Motor neuron (in vitro differentiated cells): ENCODE results near the gene DLX5. TPM values are rescaled to one million over a fixed set of nuclear protein-coding genes. Genes with fewer than 3 reads are reported as not detected.

Experiments used
- ATAC-seq, 8 experiments: fragments of 200-7000 bp; cut with Tn5 transposase; replicated peaks in 6 of 8; 2 replicates each; pipeline ENCODE4 v1.8.0; 2021; ENCODE audit warnings: mild to moderate bottlenecking in 8 of 8, moderate library complexity in 8 of 8
- H3K27ac ChIP-seq, 2 donors: fragments of 250-450 bp; sonication (Bioruptor Pico); 2 replicates each; pipeline ENCODE4 v1.9.0; 2021; ENCODE audit warnings: antibody characterized with exemption in 2 of 2, mild to moderate bottlenecking in 2 of 2, moderate library complexity in 1 of 2
- H3K4me1 ChIP-seq, 2 donors: fragments of 250-450 bp; sonication (Bioruptor Pico); replicated peaks in 1 of 2; 2 replicates each; pipeline ENCODE4 v1.6.1; 2021; ENCODE audit warnings: antibody characterized with exemption in 2 of 2, mild to moderate bottlenecking in 2 of 2, moderate library complexity in 1 of 2
- H3K4me3 ChIP-seq, 5 donors: fragments of 250-450 bp; sonication (Bioruptor Pico); 2 replicates each; pipeline ENCODE4 v1.9.0; 2021; ENCODE audit warnings: antibody characterized with exemption in 5 of 5, mild to moderate bottlenecking in 5 of 5, moderate library complexity in 4 of 5
- WGBS, 10 experiments: fragments of 450-650 bp; shearing (Covaris generic); methylation state at CpG; one replicate each; pipeline ENCODE4 v1.0.0; 2022; 5-methylcytosine and 5-hydroxymethylcytosine counted together
- in situ Hi-C, 9 experiments: fragments of 400-800 bp; cut with MboI; loops; one replicate each; pipeline ENCODE4 v1.15.0; 2021; ENCODE audit warnings: low sequenced_read_pairs in 9 of 9, low pct_unique_long_range_greater_than_20kb in 2 of 9; ENCODE audit not compliant: unreplicated experiment in 9 of 9
- total RNA-seq, 8 experiments: library from RNA; unstranded; fragments of 300-600 nt; gene quantifications; 2 replicates each; pipeline versions ENCODE4 v1.2.3 to v1.2.4, GENCODE V29; 2022

The DLX5 gene
- total RNA-seq, 8 experiments from 2014 or later: 0.56 to 10.8 (median 1.9) TPM; not detected in 3

DNA sequence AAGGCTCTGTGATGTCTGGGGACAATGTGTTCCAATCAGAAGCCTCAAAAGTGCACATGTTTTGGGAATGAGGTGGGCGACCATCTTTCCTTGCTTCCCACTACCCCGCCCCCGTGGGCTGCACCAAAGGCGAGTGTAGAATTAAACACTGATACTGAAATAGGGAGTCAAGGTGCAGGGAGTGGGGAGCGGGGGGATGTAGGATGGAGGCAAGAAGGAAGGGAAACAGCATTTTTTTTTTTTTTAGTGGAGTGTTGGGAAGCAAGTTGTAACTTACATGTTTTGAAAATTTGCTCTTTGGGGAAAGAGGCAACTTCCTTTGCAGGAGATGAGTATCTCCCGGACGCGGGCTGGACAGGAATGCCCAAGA is 484 bp upstream of the DLX5 start:
- H3K27ac ChIP-seq: no peak overlapping the region
- no peak overlapping the region for H3K4me3 ChIP-seq
- WGBS, 10 experiments: 0 to 45% (median 8%) methylated on average over 1 to 8 of the region's 8 CpGs; no CpG with 5 or more reads in 2 of the 10 experiments

DNA sequence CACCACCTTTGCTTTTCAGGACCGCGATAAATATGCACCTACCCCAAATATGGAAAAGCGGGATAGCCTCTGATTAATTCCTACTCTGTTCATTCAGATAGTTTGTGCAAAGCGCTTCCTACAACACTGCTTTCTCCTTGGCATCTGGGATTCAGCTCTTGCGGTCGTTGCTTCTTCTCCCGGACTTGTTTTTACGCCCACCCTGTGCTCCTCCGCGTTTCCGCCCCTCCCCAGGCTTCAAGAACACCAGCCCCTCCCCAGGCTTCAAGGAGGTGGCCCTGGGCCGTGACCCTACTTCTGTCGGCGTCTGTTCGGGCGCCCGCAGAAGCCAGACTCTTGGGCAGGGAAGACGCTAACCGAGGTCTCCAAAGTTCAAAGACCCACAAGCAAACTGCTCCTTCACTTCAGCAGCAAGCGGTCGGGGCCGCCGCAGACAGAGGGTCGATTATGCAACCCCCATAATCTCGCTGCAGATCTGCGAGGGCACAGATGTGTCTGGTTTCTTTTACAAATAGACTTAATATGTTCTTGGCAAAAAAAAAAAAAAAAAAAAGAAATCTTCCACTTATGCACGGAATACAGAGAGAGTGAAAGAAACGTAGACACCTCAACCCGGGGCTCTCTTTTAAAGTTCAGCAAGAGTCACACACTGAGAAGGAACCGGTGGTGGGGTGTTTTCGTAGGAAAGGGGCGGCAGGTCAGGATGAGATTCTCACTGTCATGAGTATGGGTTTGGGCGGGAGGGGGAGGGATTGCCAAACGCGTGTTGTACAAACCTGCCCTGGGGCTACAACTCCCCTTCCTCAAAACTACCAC is 1.9 kb downstream of the DLX5 start:
- in situ Hi-C loops: loop anchor here in 3 of 9 experiments (10.0 to 25.0 kb wide), 3 partner anchors 610 to 1108 kb away; no protein-coding TSS in a partner anchor
- 0 to 40% (median 10%) methylated on average over 1 to 16 of the region's 35 CpGs for WGBS, 10 experiments
- no peak for ATAC-seq
- Histone ChIP-seq H3K4me3 (no peak overlapping the region), H3K27ac (no peak overlapping the region), H3K4me1 (peaks cover 3 to 6% of the 10 kb centered on the region in 2 donors)

More for the DNA sequence above, 484 bp upstream of the DLX5 start:
- ATAC-seq: no peak
- peaks cover 3 to 6% of the 10 kb centered on the region in 2 donors for H3K4me1 ChIP-seq
- in situ Hi-C loops: loop anchor here in 7 of 9 experiments (10.0 to 25.0 kb wide), 6 partner anchors 613 to 1313 kb away; no protein-coding TSS in a partner anchor

DNA sequence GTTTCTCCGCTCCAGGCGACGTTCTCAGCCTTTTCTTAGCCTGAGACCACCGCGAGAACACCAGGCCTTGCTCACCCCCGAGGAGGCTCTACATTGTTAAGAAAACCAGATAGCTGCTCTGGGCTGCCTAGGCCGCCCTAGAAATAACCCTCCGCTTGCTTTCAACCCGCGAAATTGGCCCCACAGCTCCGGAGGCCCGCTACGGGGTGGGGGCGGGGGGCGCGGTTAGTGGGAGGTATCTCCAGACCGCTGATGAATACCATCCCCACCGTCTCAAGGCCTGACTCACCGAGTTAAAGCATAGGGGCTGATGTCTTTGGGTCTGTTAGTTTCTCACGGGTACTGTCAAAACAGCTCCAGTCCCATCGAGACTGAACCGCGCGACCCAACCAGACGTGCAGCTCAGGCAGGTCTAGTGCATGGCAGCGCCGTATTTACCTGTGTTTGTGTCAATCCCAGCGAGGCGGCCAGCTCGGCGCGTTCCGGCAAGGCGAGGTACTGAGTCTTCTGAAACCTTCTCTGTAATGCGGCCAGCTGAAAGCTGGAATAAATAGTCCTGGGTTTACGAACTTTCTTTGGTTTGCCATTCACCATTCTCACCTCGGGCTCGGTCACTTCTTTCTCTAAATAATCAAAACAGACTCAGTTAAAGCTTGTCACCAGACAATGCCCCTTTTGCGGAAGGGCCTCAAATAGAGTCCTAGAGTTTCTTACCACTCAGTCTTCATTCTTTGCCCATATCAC is 2.7 kb downstream of the DLX5 start:
- in situ Hi-C loops: loop anchor here in 3 of 9 experiments (10.0 to 25.0 kb wide), 3 partner anchors 610 to 1107 kb away; no protein-coding TSS in a partner anchor
- ATAC-seq: no peak
- no peak overlapping the region for H3K27ac ChIP-seq
- H3K4me1 ChIP-seq: peaks cover 4 to 6% of the 10 kb centered on the region in 2 donors
- 6 to 100% (median 29%) methylated on average over 3 to 11 of the region's 39 CpGs for WGBS, 10 experiments
- no peak overlapping the region for H3K4me3 ChIP-seq

DNA sequence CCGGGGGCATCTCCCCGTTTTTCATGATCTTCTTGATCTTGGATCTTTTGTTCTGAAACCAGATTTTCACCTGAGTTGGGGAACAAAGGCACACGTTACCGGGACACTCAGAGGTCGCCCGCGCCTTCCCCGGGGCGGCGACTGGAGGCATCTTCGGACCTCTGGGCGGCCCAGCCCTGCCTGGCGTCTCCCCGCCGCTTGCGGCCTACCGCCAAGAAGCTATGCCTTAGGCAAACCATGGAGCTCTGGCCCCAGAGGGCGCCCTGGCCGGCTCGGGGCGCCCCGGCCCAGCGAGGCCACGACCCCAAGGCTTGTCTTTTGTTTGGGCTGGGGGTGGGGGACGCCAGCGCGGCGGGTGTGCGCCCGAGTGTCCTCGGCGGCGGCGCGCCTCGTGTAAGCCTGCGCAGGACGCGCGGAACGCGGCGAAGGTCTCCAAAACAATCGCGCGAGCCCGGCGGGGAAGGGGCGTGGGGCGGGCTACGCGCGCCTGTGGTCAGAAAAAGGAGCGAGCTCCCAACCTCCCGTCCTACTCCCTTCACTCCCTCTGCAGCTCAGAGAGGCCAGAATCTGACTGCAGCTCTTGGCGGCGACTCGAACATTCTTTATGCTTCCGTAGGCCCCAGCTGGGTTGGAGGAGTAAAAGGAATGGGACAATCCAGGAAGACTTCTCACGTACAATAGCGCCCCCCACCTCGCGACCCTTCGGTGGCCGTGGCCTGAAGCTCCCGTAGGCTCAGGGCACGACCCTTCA is 3.5 kb downstream of the DLX5 start:
- WGBS, 10 experiments: 0 to 25% (median 9%) methylated on average over 3 to 23 of the region's 67 CpGs; no CpG with 5 or more reads in 5 of the 10 experiments
- in situ Hi-C loops: loop anchor here in 3 of 9 experiments (10.0 to 25.0 kb wide), 3 partner anchors 609 to 1106 kb away; no protein-coding TSS in a partner anchor
- H3K27ac ChIP-seq: no peak overlapping the region
- H3K4me1 ChIP-seq: peaks cover 6 to 9% of the 10 kb centered on the region in 2 donors
- H3K4me3 ChIP-seq: no peak overlapping the region
- ATAC-seq: no peak

DNA sequence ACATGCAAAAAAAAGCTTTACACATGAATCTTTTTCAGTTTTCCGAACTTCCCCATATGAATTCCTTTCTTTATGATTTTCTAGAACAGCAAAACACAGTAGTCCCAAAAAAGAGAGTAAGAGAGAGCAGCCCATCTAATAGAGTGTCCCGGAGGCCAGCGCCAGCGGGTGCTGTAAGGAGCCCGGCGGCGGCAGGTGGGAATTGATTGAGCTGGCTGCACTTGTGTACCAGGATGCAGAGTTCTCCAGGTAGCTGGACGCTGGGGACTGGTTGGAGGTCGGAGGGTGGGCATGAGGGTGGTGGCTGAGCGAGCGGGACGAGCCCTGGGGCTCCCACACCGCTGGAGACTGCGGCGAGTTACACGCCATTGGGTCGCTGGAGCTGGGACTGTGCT is 4.0 kb downstream of the DLX5 start:
- H3K4me1 ChIP-seq: peaks cover 6 to 10% of the 10 kb centered on the region in 2 donors
- in situ Hi-C loops: loop anchor here in 3 of 9 experiments (10.0 to 25.0 kb wide), 3 partner anchors 608 to 1106 kb away; no protein-coding TSS in a partner anchor
- WGBS, 10 experiments: 0 to 38% (median 20%) methylated on average over 1 to 13 of the region's 17 CpGs; no CpG with 5 or more reads in 1 of the 10 experiments
- no peak for ATAC-seq
- H3K4me3 ChIP-seq: no peak overlapping the region
- no peak overlapping the region for H3K27ac ChIP-seq

DNA sequence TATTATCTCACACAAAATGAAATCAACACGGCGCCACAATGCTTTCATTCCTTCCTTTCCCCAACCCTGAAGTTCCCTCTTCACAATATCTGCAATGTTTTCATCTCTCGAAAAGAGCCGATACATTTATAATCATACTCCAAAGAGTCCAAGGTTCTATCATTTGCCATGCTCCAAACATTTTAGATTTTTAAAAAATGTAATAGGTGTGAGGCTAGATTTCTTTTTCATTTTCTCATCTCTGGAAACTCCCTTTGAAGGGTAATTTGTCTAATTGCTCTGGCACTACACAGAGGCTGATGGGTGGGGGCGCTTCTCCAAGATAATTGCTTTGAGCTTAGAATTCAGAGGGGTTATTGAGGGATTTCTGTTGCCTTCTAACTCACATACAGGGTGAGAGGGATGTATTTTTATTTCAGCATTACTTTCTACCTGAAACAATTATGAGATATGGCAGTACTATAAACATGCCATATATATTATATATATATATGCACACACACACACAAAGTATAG is 4.9 kb downstream of the DLX5 start:
- H3K27ac ChIP-seq: no peak overlapping the region
- no peak for ATAC-seq
- H3K4me1 ChIP-seq: peaks cover 6 to 10% of the 10 kb centered on the region in 2 donors
- H3K4me3 ChIP-seq: no peak overlapping the region
- 4 to 85% (median 27%) methylated on average over 2 to 5 of the region's 5 CpGs for WGBS, 10 experiments
- in situ Hi-C loops: loop anchor here in 3 of 9 experiments (10.0 to 25.0 kb wide), 3 partner anchors 607 to 1105 kb away; no protein-coding TSS in a partner anchor

DNA sequence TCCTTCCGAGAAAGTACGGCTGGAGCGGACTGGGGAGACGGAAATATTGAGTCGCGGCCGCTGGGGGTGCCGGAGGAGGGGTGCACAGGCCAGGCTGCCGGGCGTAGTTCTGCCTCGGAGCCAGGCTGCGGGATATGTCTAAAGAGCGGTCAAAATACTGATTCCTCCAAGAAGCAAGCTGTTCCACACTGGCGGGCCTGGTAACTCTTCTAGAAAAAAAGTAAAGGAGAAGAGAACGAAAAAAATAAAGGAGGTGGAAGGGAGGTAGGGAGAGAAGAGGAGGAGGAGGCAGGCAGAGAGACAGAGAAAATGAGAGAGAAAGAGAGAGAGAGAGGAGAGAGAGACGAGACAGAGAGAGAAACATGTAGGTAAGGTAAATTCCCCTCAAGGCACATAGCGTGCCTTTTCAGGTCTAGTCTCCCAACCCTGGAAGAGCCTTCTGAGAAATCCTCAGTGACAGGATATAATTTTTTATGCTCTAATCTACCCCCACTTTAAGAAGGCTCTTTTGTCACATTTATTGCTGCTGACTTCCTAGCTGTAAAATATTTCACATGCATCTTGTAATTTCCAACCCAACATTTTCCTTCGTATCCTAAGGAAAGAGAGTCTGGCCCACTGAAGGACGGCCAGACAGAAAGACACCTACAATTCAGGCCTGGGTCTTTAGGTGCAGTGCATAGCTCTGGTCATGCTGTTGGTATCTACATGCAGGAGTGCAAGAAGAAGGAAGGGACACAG is 5.7 kb downstream of the DLX5 start:
- no peak for ATAC-seq
- peaks cover 6% of the 10 kb centered on the region in 2 donors for H3K4me1 ChIP-seq
- H3K4me3 ChIP-seq: no peak overlapping the region
- no peak overlapping the region for H3K27ac ChIP-seq
- 0 to 90% (median 15%) methylated on average over 2 to 19 of the region's 19 CpGs for WGBS, 10 experiments
- in situ Hi-C loops: loop anchor here in 1 of 9 experiments (25.0 kb wide), 1 partner anchor 607 kb away; no protein-coding TSS in a partner anchor

DNA sequence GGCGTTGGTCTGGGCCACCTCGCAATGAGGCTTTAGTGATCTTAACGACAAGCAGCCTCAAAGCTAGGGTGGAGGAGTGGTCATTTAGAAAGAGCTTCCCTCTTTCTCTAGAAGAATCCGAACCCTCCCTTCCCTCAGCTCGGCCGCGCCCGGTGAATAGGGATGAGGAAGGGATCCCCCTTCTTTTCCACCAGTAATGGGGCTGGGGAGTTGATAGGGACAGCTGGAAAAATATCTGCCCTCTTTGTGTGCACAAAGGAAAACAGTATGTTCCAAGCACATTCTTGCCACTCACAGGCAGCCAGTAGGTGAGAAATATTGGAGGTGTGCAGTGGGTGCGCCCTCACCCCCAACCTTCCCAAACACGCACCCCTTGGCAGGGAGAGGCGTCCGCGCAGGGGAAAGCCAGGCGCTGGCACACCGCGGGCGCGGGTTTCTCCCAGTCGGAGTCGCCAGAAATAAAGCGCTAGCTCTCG is 6.5 kb downstream of the DLX5 start:
- no peak overlapping the region for H3K27ac ChIP-seq
- no peak overlapping the region for H3K4me3 ChIP-seq
- in situ Hi-C loops: loop anchor here in 1 of 9 experiments (25.0 kb wide), 1 partner anchor 606 kb away; no protein-coding TSS in a partner anchor

DNA sequence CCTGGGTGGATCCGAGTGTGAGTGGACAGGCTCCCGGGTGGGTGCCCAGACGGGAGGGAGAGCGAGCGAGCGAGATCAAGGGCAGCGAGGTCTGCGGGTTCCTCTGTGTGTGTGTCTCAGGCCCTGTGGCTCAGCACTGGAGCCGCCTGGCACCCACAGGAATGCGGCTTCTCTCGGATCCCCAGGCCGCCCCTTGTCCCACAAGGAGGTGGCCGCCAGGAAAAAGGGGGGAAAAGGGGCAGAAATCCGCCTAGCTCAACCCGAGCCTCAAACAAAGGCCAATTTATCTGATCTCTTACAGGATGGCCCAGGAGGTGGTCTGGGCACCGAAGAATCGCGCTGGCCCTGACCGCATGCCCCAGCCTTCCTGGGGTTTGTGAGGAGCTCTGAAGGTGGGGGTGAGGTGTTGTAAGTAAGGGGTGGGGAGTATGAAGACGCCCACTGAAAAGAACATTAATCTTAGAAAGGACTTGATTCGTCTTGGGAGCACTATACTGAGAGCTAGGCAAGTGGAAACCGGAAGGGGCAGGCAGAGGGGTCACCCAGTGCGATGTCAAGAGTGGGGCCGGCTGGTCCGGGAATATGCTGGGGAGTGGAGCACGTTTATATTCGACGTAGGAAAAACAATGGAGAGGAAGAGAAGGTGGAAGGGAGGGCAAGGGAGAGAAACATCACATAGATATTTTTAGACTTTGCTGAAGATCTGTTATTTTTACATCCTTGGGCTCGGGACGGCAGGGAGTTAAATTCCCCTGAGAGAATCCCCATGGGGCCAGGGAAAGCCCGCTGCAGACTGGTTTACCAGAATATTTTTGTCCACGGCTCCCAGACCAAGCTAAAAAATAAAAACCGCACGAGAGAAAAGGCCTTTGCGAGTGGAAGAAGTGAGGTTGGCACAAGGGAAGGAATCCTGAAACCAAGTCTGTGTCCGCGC is 7.2 kb downstream of the DLX5 start:
- no peak overlapping the region for H3K4me3 ChIP-seq
- H3K27ac ChIP-seq: no peak overlapping the region
- ATAC-seq: peak in 4 of 8 experiments; percentile 9 to 39 (median 17)
- 4 to 68% (median 10%) methylated on average over 3 to 17 of the region's 37 CpGs for WGBS, 10 experiments
- H3K4me1 ChIP-seq: peaks cover 4 to 6% of the 10 kb centered on the region in 2 donors
- in situ Hi-C loops: loop anchor here in 1 of 9 experiments (25.0 kb wide), 1 partner anchor 605 kb away; no protein-coding TSS in a partner anchor

More for the DNA sequence above, 6.5 kb downstream of the DLX5 start:
- ATAC-seq: no peak
- H3K4me1 ChIP-seq: peaks cover 4 to 6% of the 10 kb centered on the region in 2 donors
- 0 to 67% (median 7%) methylated on average over 3 to 8 of the region's 22 CpGs; no CpG with 5 or more reads in 3 of the 10 experiments for WGBS, 10 experiments

DNA sequence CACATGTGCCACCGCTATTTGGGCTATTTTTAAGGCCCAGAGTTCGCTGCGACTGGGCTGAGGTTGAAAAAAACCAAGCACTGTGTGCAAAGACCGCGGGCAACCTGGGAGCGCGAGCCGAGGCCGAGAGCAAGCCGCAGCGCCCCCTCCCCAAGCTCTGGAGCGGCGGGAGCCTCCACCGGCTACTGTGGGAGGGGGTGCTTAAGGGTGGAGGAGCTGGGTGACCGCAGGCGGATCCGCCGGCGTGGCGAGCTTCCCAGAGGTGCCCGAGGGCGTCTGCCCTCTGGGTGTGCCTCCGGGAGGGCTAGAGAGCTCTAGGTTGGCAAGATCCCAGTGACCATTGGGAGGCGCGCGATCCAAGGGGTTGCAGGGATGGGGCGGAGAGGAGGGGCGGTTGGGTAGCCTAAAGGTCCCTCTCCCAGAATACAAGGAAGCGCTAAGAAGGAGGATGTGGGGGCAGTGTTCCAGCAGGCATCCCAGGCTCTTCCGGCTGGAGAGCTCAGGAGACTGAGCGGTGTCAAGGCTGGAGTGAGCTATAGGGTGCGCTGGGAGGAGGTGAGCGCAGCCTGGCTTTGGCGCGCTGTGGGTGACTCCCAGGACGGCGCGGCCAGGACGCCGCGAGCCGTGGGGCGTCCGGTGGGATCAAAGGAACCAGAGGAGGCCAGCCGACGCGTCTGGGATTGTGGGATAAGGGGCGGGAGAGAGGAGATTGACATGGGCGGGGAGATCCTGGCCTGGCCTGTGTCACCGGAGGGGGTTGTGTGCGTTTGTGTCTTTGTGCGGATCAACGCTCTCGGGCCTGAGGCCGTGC is 8.0 kb downstream of the DLX5 start:
- WGBS, 10 experiments: 0 to 35% (median 0%) methylated on average over 1 to 8 of the region's 55 CpGs; no CpG with 5 or more reads in 3 of the 10 experiments
- Histone ChIP-seq H3K27ac (no peak overlapping the region), H3K4me3 (peak overlapping the region in 4 of 5 donors; percentile 6 to 15 (median 14)), H3K4me1 (peaks cover 4 to 6% of the 10 kb centered on the region in 2 donors)
- peak; percentile 41 to 89 (median 78) for ATAC-seq
- in situ Hi-C loops: loop anchor here in 1 of 9 experiments (25.0 kb wide), 1 partner anchor 604 kb away; no protein-coding TSS in a partner anchor
